ENCODE data around the gene KMT5B. TPM values are rescaled to one million over a fixed set of nuclear protein-coding genes. Genes with fewer than 3 reads are reported as not detected.

The KMT5B gene
- total and polyA plus RNA-seq, 10 of the 15 experiments (the other 5 are each of a cell fraction or from before 2014, with no cell fraction given), result 4.7 to 21.8 (median 18.0) TPM

DNA sequence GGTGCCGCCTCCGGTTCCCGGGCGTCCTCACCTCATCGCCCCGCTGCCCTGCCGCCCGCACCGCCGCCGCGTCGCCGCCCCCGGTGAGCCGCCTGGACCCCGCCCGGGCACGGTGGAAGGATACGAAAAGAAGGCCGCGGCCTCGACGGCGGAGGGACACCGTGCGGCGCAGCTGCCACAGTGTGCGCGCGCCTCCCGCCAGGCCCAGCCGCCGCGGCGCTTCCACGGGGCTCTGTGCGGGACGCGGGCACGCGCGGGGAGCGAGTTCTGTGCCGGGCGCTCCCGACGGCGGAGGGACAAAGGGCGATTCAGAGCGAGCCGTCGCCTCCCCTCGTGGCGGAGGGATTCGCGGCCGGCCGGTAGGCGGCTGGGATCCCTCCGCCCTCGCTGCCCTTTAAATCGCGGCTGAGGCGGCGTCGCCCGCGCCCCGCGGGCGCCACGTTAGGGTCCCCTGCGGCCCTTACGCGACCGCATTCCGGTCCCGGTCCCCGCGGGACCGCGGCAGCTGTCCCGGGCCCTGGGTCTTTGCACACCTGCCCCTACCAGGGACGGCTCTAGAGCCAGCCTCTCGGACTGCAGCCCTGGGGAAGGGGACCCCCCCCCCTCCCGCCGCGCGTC, 568 bp upstream of the KMT5B start (continued):
- TF ChIP-seq, protein P1, sequence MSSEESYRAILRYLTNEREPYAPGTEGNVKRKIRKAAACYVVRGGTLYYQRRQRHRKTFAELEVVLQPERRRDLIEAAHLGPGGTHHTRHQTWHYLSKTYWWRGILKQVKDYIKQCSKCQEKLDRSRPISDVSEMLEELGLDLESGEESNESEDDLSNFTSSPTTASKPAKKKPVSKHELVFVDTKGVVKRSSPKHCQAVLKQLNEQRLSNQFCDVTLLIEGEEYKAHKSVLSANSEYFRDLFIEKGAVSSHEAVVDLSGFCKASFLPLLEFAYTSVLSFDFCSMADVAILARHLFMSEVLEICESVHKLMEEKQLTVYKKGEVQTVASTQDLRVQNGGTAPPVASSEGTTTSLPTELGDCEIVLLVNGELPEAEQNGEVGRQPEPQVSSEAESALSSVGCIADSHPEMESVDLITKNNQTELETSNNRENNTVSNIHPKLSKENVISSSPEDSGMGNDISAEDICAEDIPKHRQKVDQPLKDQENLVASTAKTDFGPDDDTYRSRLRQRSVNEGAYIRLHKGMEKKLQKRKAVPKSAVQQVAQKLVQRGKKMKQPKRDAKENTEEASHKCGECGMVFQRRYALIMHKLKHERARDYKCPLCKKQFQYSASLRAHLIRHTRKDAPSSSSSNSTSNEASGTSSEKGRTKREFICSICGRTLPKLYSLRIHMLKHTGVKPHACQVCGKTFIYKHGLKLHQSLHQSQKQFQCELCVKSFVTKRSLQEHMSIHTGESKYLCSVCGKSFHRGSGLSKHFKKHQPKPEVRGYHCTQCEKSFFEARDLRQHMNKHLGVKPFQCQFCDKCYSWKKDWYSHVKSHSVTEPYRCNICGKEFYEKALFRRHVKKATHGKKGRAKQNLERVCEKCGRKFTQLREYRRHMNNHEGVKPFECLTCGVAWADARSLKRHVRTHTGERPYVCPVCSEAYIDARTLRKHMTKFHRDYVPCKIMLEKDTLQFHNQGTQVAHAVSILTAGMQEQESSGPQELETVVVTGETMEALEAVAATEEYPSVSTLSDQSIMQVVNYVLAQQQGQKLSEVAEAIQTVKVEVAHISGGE (CRISPR knock-in tag; IDR thresholded peaks at IDR 0.05), result no peak
- no peak for TF ChIP-seq JUNB (IDR thresholded peaks at IDR 0.05)
- TF ChIP-seq CHD4 (IDR thresholded peaks at IDR 0.05), result no peak
- peak; percentile 94 for TF ChIP-seq BACH1 (IDR thresholded peaks at IDR 0.05; ENCODE audit: borderline replicate concordance)
- TF ChIP-seq TCF3 (IDR thresholded peaks at IDR 0.05; ENCODE audit: borderline replicate concordance, insufficient read depth, low read depth, low read length), result peak; percentile 84
- TF ChIP-seq, protein P2, sequence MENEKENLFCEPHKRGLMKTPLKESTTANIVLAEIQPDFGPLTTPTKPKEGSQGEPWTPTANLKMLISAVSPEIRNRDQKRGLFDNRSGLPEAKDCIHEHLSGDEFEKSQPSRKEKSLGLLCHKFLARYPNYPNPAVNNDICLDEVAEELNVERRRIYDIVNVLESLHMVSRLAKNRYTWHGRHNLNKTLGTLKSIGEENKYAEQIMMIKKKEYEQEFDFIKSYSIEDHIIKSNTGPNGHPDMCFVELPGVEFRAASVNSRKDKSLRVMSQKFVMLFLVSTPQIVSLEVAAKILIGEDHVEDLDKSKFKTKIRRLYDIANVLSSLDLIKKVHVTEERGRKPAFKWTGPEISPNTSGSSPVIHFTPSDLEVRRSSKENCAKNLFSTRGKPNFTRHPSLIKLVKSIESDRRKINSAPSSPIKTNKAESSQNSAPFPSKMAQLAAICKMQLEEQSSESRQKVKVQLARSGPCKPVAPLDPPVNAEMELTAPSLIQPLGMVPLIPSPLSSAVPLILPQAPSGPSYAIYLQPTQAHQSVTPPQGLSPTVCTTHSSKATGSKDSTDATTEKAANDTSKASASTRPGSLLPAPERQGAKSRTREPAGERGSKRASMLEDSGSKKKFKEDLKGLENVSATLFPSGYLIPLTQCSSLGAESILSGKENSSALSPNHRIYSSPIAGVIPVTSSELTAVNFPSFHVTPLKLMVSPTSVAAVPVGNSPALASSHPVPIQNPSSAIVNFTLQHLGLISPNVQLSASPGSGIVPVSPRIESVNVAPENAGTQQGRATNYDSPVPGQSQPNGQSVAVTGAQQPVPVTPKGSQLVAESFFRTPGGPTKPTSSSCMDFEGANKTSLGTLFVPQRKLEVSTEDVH (IDR thresholded peaks at IDR 0.05; ENCODE audit: low read depth, partially characterized antibody), result no peak
- TF ChIP-seq, protein P3, sequence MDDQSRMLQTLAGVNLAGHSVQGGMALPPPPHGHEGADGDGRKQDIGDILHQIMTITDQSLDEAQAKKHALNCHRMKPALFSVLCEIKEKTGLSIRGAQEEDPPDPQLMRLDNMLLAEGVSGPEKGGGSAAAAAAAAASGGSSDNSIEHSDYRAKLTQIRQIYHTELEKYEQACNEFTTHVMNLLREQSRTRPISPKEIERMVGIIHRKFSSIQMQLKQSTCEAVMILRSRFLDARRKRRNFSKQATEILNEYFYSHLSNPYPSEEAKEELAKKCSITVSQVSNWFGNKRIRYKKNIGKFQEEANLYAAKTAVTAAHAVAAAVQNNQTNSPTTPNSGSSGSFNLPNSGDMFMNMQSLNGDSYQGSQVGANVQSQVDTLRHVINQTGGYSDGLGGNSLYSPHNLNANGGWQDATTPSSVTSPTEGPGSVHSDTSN (IDR thresholded peaks at IDR 0.05; ENCODE audit: insufficient replicate concordance, low read depth, low read length), result peak; percentile 86
- no peak for TF ChIP-seq ESRRA (IDR thresholded peaks at IDR 0.05; ENCODE audit: low read length)
- peak; percentile 98 for TF ChIP-seq ZNF207 (IDR thresholded peaks at IDR 0.05; ENCODE audit: borderline replicate concordance)
- peak; percentile 40; the same call in 1 of the 2 replicates for TF ChIP-seq HCFC1 (IDR thresholded peaks at IDR 0.05; ENCODE audit: low read length)
- TF ChIP-seq ASH2L (IDR thresholded peaks at IDR 0.05; ENCODE audit: borderline replicate concordance, low read depth), result 0 out of 2 replicates have a peak, but pooled peaks have one; percentile 34
- TF ChIP-seq, protein P4, sequence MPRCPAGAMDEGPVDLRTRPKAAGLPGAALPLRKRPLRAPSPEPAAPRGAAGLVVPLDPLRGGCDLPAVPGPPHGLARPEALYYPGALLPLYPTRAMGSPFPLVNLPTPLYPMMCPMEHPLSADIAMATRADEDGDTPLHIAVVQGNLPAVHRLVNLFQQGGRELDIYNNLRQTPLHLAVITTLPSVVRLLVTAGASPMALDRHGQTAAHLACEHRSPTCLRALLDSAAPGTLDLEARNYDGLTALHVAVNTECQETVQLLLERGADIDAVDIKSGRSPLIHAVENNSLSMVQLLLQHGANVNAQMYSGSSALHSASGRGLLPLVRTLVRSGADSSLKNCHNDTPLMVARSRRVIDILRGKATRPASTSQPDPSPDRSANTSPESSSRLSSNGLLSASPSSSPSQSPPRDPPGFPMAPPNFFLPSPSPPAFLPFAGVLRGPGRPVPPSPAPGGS (IDR thresholded peaks at IDR 0.05; ENCODE audit: borderline replicate concordance, insufficient read depth, low read depth, low read length, poor library complexity, severe bottlenecking), result no peak
- TF ChIP-seq, protein P5, sequence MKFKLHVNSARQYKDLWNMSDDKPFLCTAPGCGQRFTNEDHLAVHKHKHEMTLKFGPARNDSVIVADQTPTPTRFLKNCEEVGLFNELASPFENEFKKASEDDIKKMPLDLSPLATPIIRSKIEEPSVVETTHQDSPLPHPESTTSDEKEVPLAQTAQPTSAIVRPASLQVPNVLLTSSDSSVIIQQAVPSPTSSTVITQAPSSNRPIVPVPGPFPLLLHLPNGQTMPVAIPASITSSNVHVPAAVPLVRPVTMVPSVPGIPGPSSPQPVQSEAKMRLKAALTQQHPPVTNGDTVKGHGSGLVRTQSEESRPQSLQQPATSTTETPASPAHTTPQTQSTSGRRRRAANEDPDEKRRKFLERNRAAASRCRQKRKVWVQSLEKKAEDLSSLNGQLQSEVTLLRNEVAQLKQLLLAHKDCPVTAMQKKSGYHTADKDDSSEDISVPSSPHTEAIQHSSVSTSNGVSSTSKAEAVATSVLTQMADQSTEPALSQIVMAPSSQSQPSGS (IDR thresholded peaks at IDR 0.05; ENCODE audit: low read length), result no peak
- TF ChIP-seq, protein P6, sequence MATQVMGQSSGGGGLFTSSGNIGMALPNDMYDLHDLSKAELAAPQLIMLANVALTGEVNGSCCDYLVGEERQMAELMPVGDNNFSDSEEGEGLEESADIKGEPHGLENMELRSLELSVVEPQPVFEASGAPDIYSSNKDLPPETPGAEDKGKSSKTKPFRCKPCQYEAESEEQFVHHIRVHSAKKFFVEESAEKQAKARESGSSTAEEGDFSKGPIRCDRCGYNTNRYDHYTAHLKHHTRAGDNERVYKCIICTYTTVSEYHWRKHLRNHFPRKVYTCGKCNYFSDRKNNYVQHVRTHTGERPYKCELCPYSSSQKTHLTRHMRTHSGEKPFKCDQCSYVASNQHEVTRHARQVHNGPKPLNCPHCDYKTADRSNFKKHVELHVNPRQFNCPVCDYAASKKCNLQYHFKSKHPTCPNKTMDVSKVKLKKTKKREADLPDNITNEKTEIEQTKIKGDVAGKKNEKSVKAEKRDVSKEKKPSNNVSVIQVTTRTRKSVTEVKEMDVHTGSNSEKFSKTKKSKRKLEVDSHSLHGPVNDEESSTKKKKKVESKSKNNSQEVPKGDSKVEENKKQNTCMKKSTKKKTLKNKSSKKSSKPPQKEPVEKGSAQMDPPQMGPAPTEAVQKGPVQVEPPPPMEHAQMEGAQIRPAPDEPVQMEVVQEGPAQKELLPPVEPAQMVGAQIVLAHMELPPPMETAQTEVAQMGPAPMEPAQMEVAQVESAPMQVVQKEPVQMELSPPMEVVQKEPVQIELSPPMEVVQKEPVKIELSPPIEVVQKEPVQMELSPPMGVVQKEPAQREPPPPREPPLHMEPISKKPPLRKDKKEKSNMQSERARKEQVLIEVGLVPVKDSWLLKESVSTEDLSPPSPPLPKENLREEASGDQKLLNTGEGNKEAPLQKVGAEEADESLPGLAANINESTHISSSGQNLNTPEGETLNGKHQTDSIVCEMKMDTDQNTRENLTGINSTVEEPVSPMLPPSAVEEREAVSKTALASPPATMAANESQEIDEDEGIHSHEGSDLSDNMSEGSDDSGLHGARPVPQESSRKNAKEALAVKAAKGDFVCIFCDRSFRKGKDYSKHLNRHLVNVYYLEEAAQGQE (IDR thresholded peaks at IDR 0.05; ENCODE audit: low read depth, low read length), result no peak
